Karpas-422 (cell line): ENCODE data around the gene PUS7L. TPM values are rescaled to one million over a fixed set of nuclear protein-coding genes. Genes with fewer than 3 reads are reported as not detected.
A peak's percentile ranks its signal among the peaks of the same experiment; 100 is the strongest.
"Not testable (repeated sequence)": the region's sequence is repeated elsewhere in the genome, so short reads cannot be mapped to it uniquely, and the experiment has no call there.

ENCODE experiments used
- DNase-seq: peaks from one replicate; pipeline ENCODE4 v3.0.0-alpha.2; 2015
- H2AFZ ChIP-seq: fragments of 200-600 bp; sonication (generic); 2 replicates; pipeline ENCODE4 v1.6.1; 2014; ENCODE audit warnings: antibody characterized with exemption, low read length, mixed read lengths
- H3K27ac ChIP-seq: fragments of 200-600 bp; sonication (generic); 2 replicates; pipeline ENCODE4 v1.5.1; 2014; ENCODE audit warnings: mild to moderate bottlenecking, low read length, moderate library complexity
- H3K27me3 ChIP-seq: fragments of 200-600 bp; sonication (generic); 2 replicates; pipeline ENCODE4 v1.6.1; 2014; ENCODE audit warnings: low read length, mixed read lengths
- H3K36me3 ChIP-seq: fragments of 200-600 bp; sonication (generic); 2 replicates; pipeline ENCODE4 v1.6.1; 2014; ENCODE audit warnings: low read length, mixed read lengths; ENCODE audit not compliant: insufficient read depth
- H3K4me1 ChIP-seq: fragments of 200-600 bp; sonication (generic); 2 replicates; pipeline ENCODE4 v1.6.1; 2014; ENCODE audit warnings: mild to moderate bottlenecking, low read length, mixed read lengths
- H3K4me2 ChIP-seq: fragments of 200-600 bp; sonication (generic); 2 replicates; pipeline ENCODE4 v1.6.1; 2014; ENCODE audit warnings: low read length, low read depth, mild to moderate bottlenecking; ENCODE audit not compliant: poor library complexity, severe bottlenecking
- H3K4me3 ChIP-seq: fragments of 200-600 bp; sonication (generic); 2 replicates; pipeline ENCODE4 v1.5.1; 2014; ENCODE audit warnings: mild to moderate bottlenecking, antibody characterized with exemption, low read length, mixed read lengths
- H3K79me2 ChIP-seq: fragments of 200-600 bp; sonication (generic); 2 replicates; pipeline ENCODE4 v1.6.1; 2014; ENCODE audit warnings: mild to moderate bottlenecking, low read length, mixed read lengths
- H3K9ac ChIP-seq: fragments of 200-600 bp; sonication (generic); 2 replicates; pipeline ENCODE4 v1.6.0; 2014; ENCODE audit warnings: low read length
- H3K9me2 ChIP-seq: fragments of 200-600 bp; sonication (generic), shearing (Covaris generic); replicated peaks from 2 replicates; pipeline ENCODE4 v1.6.0; 2014; ENCODE audit warnings: mild to moderate bottlenecking, low read length, moderate library complexity; ENCODE audit not compliant: insufficient read depth
- H3K9me3 ChIP-seq: fragments of 300-700, 200-600 bp; sonication (generic); 2 replicates; pipeline ENCODE4 v1.6.1; 2014; ENCODE audit warnings: low read length, mixed read lengths
- H4K20me1 ChIP-seq: fragments of 200-600 bp; sonication (generic); 2 replicates; pipeline ENCODE4 v1.6.1; 2014; ENCODE audit warnings: mild to moderate bottlenecking, antibody characterized with exemption, low read length, low read depth; ENCODE audit not compliant: insufficient read depth
- total RNA-seq: library from RNA; depleted of rRNA; stranded (reverse); fragments of >200 nt; shearing (Covaris generic); gene quantifications from 2 replicates; pipeline ENCODE4 v1.2.3, GENCODE V29; 2014; ENCODE audit warnings: low replicate concordance

Gene PUS7L
- total RNA-seq, 1 experiment from 2014 or later = 32.2 TPM

DNA sequence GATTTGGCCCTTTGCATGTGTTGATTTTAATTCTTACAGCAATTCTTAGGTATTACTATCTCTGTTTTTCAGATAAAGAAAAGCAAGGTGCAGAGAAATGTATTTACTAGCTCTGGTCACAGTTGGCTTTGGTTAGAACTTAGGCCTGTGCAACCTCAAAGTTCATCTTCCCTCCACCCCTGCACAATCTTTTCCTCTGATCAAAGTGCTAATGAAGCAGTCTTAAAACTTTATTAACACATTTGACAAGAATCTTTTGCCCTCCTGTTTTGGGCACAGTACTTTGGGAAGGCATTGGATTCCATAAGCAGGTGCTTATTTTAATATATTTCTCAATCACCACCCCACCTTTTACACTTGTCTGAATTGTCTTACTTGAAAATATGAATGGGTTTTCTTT, 2.9 kb upstream of the PUS7L start:
- Histone ChIP-seq H4K20me1 (no peaks in the 10 kb centered on the region), H3K27ac (no peak overlapping the region), H3K4me1 (peaks cover 38% of the 10 kb centered on the region), H3K79me2 (peaks cover 84% of the 10 kb centered on the region), H3K9ac (peak overlapping the region; percentile 1; the same call in 1 of the 2 replicates), H3K9me3 (no peaks in the 10 kb centered on the region), H3K4me2 (peak overlapping the region; percentile 92), H3K36me3 (no peaks in the 10 kb centered on the region; the same call in 1 of the 2 replicates), H3K9me2 (no peaks in the 10 kb centered on the region), H3K27me3 (no peaks in the 10 kb centered on the region), H3K4me3 (peak overlapping the region; percentile 79), H2AFZ (no peak overlapping the region)
- DNase-seq = no peak

DNA sequence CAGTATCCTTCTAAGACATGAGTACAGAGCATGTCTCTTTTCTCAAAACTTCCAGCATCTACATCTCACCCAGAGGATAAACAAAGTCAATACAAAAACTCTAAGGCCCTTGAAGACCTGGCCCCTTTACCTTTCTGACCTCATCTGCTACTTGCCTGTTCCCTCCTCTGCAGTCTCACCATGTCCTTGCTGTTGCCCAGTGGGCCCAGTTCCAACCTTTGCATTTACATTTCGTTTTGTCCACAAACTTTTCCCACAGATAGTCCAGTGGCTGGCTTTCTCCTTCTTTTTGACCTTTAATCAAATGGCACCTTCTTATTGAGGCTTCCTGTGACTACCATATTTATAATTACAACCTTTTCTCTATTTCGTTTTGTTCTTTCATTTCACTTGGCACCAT, 1.8 kb upstream of the PUS7L start:
- H4K20me1 ChIP-seq = no peaks in the 10 kb centered on the region
- peaks cover 46% of the 10 kb centered on the region for H3K4me1 ChIP-seq
- H3K9ac ChIP-seq = peak overlapping the region; percentile 77
- no peaks in the 10 kb centered on the region for H3K9me3 ChIP-seq
- H3K27me3 ChIP-seq = no peaks in the 10 kb centered on the region
- H3K9me2 ChIP-seq = no peaks in the 10 kb centered on the region
- peak overlapping the region; percentile 79 for H3K4me3 ChIP-seq
- H3K27ac ChIP-seq = no peak overlapping the region
- peaks cover 86% of the 10 kb centered on the region for H3K79me2 ChIP-seq
- H3K4me2 ChIP-seq = peak overlapping the region; percentile 92
- no peak for DNase-seq
- peaks cover 4% of the 10 kb centered on the region; the same call in 1 of the 2 replicates for H3K36me3 ChIP-seq
- no peak overlapping the region for H2AFZ ChIP-seq

GRCh38 chr12:43758247-43758727, 303 bp downstream of the PUS7L start:
- Histone ChIP-seq H3K9ac (peak overlapping the region; percentile 77), H3K79me2 (peaks cover 92% of the 10 kb centered on the region), H3K27ac (no peak overlapping the region), H3K4me3 (peak overlapping the region; percentile 79), H3K4me2 (peak overlapping the region; percentile 97), H3K4me1 (peaks cover 51% of the 10 kb centered on the region), H2AFZ (peak overlapping the region; percentile 31; the same call in 1 of the 2 replicates), H4K20me1 (no peaks in the 10 kb centered on the region), H3K9me2 (no peaks in the 10 kb centered on the region), H3K9me3 (no peaks in the 10 kb centered on the region), H3K36me3 (peaks cover 25% of the 10 kb centered on the region), H3K27me3 (no peaks in the 10 kb centered on the region)
- no peak for DNase-seq

GRCh38 chr12:43754015-43754414, 4.6 kb downstream of the PUS7L start:
- no peak for DNase-seq
- no peaks in the 10 kb centered on the region for H3K27me3 ChIP-seq
- no peak overlapping the region for H2AFZ ChIP-seq
- H3K4me3 ChIP-seq = no peak overlapping the region
- H3K4me1 ChIP-seq = peaks cover 27% of the 10 kb centered on the region
- no peak overlapping the region for H3K27ac ChIP-seq
- H3K9ac ChIP-seq = no peak overlapping the region
- H3K79me2 ChIP-seq = peaks cover 78% of the 10 kb centered on the region
- no peaks in the 10 kb centered on the region for H4K20me1 ChIP-seq
- H3K36me3 ChIP-seq = peaks cover 36% of the 10 kb centered on the region
- peak overlapping the region; percentile 26 for H3K4me2 ChIP-seq
- H3K9me3 ChIP-seq = 0 out of 2 replicates have a peak, but pooled peaks cover 4% of the 10 kb centered on the region
- no peaks in the 10 kb centered on the region for H3K9me2 ChIP-seq

DNA sequence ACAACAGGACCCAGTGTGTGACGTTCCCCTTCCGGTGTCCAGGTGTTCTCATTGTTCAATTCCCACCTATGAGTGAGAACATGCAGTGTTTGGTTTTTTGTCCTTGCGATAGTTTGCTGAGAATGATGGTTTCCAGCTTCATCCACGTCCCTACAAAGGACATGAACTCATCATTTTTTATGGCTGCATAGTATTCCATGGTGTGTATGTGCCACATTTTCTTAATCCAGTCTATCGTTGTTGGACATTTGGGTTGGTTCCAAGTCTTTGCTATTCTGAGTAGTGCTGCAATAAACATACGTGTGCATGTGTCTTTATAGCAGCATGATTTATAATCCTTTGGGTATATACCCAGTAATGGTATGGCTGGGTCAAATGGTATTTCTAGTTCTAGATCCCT, 7.2 kb downstream of the PUS7L start:
- peaks cover 65% of the 10 kb centered on the region for H3K79me2 ChIP-seq
- not testable (repeated sequence) for DNase-seq, H3K9ac ChIP-seq

DNA sequence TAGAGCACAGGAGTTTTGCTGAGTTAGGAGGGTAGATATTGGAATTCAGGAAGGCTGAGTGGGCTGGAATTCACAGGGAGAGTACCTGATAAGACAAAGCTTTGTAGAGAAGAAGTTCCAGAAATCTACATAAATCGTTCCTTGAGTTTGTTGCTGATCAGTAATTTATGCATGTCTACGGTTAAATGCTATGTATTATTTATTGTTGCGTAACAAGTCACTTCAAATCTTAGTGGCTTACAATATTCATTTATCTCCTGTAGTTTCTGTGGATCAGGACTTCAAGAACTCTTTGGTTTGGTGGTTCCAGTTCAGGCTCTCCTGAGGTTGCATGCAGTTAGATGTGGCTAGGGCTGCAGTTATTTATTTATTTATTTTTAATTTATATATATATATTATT, 7.8 kb downstream of the PUS7L start:
- no peak for DNase-seq
- Histone ChIP-seq H3K27ac (no peak overlapping the region), H3K36me3 (peaks cover 38% of the 10 kb centered on the region), H3K9me2 (no peaks in the 10 kb centered on the region), H3K9me3 (0 out of 2 replicates have a peak, but pooled peaks cover 4% of the 10 kb centered on the region), H3K79me2 (peaks cover 59% of the 10 kb centered on the region), H3K9ac (no peak overlapping the region), H4K20me1 (no peaks in the 10 kb centered on the region), H3K4me2 (no peak overlapping the region), H3K27me3 (no peaks in the 10 kb centered on the region), H2AFZ (no peak overlapping the region), H3K4me3 (no peak overlapping the region), H3K4me1 (peaks cover 10% of the 10 kb centered on the region; the same call in 1 of the 2 replicates)

More for the DNA sequence above, 7.2 kb downstream of the PUS7L start:
- peaks cover 13% of the 10 kb centered on the region for H3K4me1 ChIP-seq
- not testable (repeated sequence) for H3K4me2 ChIP-seq, H2AFZ ChIP-seq, H3K27ac ChIP-seq, H3K9me3 ChIP-seq, H3K9me2 ChIP-seq, H3K27me3 ChIP-seq, H3K4me3 ChIP-seq, H4K20me1 ChIP-seq
- peaks cover 36% of the 10 kb centered on the region for H3K36me3 ChIP-seq

DNA sequence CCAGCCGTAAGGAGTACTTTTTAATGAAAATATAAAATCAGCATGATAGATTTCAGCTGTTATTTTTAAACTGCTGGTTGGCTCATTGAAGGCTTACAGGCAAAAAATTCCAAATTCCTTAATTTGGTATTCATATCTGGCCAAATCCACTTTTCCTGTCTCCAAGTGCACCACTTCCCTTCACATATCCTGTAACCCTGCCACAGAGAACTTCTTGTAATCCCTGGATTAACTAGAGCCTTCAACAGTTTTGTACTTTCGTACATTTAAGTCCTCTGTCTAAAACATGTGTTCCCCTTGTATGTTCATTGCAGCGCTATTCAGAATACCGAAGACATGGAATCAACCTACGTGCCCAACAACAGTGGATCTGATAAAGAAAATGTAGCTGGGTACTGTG, 9.6 kb downstream of the PUS7L start:
- Histone ChIP-seq H3K9me3 (0 out of 2 replicates have a peak, but pooled peaks cover 4% of the 10 kb centered on the region), H3K9ac (no peak overlapping the region), H3K27me3 (no peaks in the 10 kb centered on the region), H3K27ac (no peak overlapping the region), H3K79me2 (peaks cover 42% of the 10 kb centered on the region), H3K36me3 (peaks cover 39% of the 10 kb centered on the region), H3K9me2 (no peaks in the 10 kb centered on the region), H3K4me1 (peaks cover 6% of the 10 kb centered on the region; the same call in 1 of the 2 replicates), H3K4me3 (no peak overlapping the region), H4K20me1 (no peaks in the 10 kb centered on the region), H3K4me2 (no peak overlapping the region), H2AFZ (no peak overlapping the region)
- no peak for DNase-seq

- Histone ChIP-seq H3K4me1 (peaks cover 8% of the 10 kb centered on the region), H3K4me3 (no peak overlapping the region), H3K9me3 (no peaks in the 10 kb centered on the region), H3K27ac (no peak overlapping the region), H3K27me3 (no peaks in the 10 kb centered on the region), H3K9me2 (no peaks in the 10 kb centered on the region), H3K4me2 (no peak overlapping the region), H2AFZ (no peak overlapping the region), H3K36me3 (peaks cover 40% of the 10 kb centered on the region), H4K20me1 (no peaks in the 10 kb centered on the region), H3K9ac (no peak overlapping the region), H3K79me2 (peaks cover 16% of the 10 kb centered on the region)
- no peak for DNase-seq
These were observed 13.8 kb downstream of the PUS7L start for GRCh38 chr12:43744826-43745225.
